SHP77 (cell line): Measurements from ENCODE around the gene PNLIPRP1.

Experiments used
- DNase-seq, 2 experiments: peaks; one replicate each; lab custom pipeline; 2025; lab: John Stamatoyannopoulos, UW

PNLIPRP1 gene

GRCh38 chr10:116590590-116591444 lies at the start of gene PNLIPRP1:
PNLIPRP1 (plus strand) TSS chr10:116590959; CDS start chr10:116591130, 171 bp downstream.
- DNase-seq, result no peak

- no peak for DNase-seq
Observed at GRCh38 chr10:116542007-116542677, 48.6 kb upstream of the PNLIPRP1 start.

GRCh38 chr10:116545122-116545521 lies 45.6 kb upstream of the PNLIPRP1 start:
- no peak for DNase-seq

GRCh38 chr10:116545756-116546155 lies 45.0 kb upstream of the PNLIPRP1 start, which contains the start of gene PNLIP:
PNLIP (plus strand) TSS chr10:116545931; CDS start chr10:116546093, 162 bp downstream.
- no peak for DNase-seq

- DNase-seq, result no peak
Observed at GRCh38 chr10:116548301-116548700, 42.5 kb upstream of the PNLIPRP1 start.

GRCh38 chr10:116553378-116553980 lies 37.3 kb upstream of the PNLIPRP1 start:
- DNase-seq, result no peak

- DNase-seq, result no peak
Observed at GRCh38 chr10:116554628-116555027, 36.1 kb upstream of the PNLIPRP1 start.

GRCh38 chr10:116555880-116556279 lies 34.9 kb upstream of the PNLIPRP1 start:
- DNase-seq, result no peak

GRCh38 chr10:116557305-116557880 lies 33.4 kb upstream of the PNLIPRP1 start:
- DNase-seq, result no peak

- DNase-seq, result no peak
Observed at GRCh38 chr10:116565534-116565933, 25.2 kb upstream of the PNLIPRP1 start.

- DNase-seq, result no peak
Observed at GRCh38 chr10:116566932-116567331, 23.8 kb upstream of the PNLIPRP1 start.

GRCh38 chr10:116567335-116567734 lies 23.4 kb upstream of the PNLIPRP1 start:
- DNase-seq, result no peak

- DNase-seq, result no peak
Observed at GRCh38 chr10:116574797-116575196, 16.0 kb upstream of the PNLIPRP1 start.

- no peak for DNase-seq
Observed at GRCh38 chr10:116587878-116588591, 2.7 kb upstream of the PNLIPRP1 start.

- DNase-seq, result no peak
Observed at GRCh38 chr10:116588995-116589394, 1.8 kb upstream of the PNLIPRP1 start.

GRCh38 chr10:116589926-116590325 lies 833 bp upstream of the PNLIPRP1 start:
- DNase-seq, result no peak

GRCh38 chr10:116593139-116593740 lies 2.5 kb downstream of the PNLIPRP1 start:
- no peak for DNase-seq

- DNase-seq, result no peak
Observed at GRCh38 chr10:116594525-116595035, 3.8 kb downstream of the PNLIPRP1 start.

- DNase-seq, result no peak
Observed at GRCh38 chr10:116596062-116596461, 5.3 kb downstream of the PNLIPRP1 start.

GRCh38 chr10:116597543-116597942 lies 6.8 kb downstream of the PNLIPRP1 start:
- DNase-seq, result no peak

- DNase-seq, result no peak
Observed at GRCh38 chr10:116598329-116598728, 7.6 kb downstream of the PNLIPRP1 start.
